Neural crest cell (in vitro differentiated cells): ENCODE data around the gene TET1. TPM values are rescaled to one million over a fixed set of nuclear protein-coding genes. Genes with fewer than 3 reads are reported as not detected.
"Not testable (repeated sequence)": the region's sequence is repeated elsewhere in the genome, so short reads cannot be mapped to it uniquely, and the experiment has no call there.

Experiments
- DNase-seq: peaks from one replicate; pipeline ENCODE4 v3.0.0; 2021; ENCODE audit warnings: low read depth, mixed read lengths, low spot score
- H3K27ac Mint-ChIP-seq: one replicate; pipeline ENCODE4 v1.8.0; 2021; ENCODE audit warnings: mild to moderate bottlenecking, mixed read lengths; ENCODE audit not compliant: unreplicated experiment
- H3K27me3 Mint-ChIP-seq: 2 replicates; pipeline ENCODE4 v1.8.0; 2021; ENCODE audit warnings: low read depth, mild to moderate bottlenecking, mixed read lengths
- H3K36me3 Mint-ChIP-seq: 2 replicates; pipeline ENCODE4 v1.8.0; 2021; ENCODE audit warnings: low read depth, mild to moderate bottlenecking, mixed read lengths
- H3K4me1 Mint-ChIP-seq: 2 replicates; pipeline ENCODE4 v1.8.0; 2021; ENCODE audit warnings: mixed read lengths
- H3K4me3 Mint-ChIP-seq: one replicate; pipeline ENCODE4 v1.8.0; 2021; ENCODE audit warnings: mild to moderate bottlenecking, mixed read lengths
- H3K9me3 Mint-ChIP-seq: 2 replicates; pipeline ENCODE4 v1.8.0; 2021; ENCODE audit warnings: mixed read lengths
- total RNA-seq: library from RNA; stranded (reverse); gene quantifications from 2 replicates; pipeline ENCODE4 v1.2.1, GENCODE V29; 2021
- TF ChIP-seq, protein P1 (sequence below): fragments of 200-600 bp; sonication (generic); conservative IDR thresholded peaks from 2 replicates; pipeline ENCODE4 v1.5.0; 2021; ENCODE audit warnings: antibody characterized with exemption, mild to moderate bottlenecking

The TET1 gene
- total RNA-seq, 1 donor from 2014 or later, result 27.7 TPM

GRCh38 chr10:68636335-68636734 is 76.2 kb downstream of the TET1 start:
- TF ChIP-seq, protein P1, sequence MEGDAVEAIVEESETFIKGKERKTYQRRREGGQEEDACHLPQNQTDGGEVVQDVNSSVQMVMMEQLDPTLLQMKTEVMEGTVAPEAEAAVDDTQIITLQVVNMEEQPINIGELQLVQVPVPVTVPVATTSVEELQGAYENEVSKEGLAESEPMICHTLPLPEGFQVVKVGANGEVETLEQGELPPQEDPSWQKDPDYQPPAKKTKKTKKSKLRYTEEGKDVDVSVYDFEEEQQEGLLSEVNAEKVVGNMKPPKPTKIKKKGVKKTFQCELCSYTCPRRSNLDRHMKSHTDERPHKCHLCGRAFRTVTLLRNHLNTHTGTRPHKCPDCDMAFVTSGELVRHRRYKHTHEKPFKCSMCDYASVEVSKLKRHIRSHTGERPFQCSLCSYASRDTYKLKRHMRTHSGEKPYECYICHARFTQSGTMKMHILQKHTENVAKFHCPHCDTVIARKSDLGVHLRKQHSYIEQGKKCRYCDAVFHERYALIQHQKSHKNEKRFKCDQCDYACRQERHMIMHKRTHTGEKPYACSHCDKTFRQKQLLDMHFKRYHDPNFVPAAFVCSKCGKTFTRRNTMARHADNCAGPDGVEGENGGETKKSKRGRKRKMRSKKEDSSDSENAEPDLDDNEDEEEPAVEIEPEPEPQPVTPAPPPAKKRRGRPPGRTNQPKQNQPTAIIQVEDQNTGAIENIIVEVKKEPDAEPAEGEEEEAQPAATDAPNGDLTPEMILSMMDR, result no peak
- Mint-ChIP-seq H3K27ac (no peak overlapping the region), H3K9me3 (no peaks in the 10 kb centered on the region), H3K36me3 (no peaks in the 10 kb centered on the region), H3K4me1 (no peaks in the 10 kb centered on the region), H3K27me3 (no peaks in the 10 kb centered on the region), H3K4me3 (no peak overlapping the region)
- no peak for DNase-seq

- not testable (repeated sequence) for H3K27me3 Mint-ChIP-seq, DNase-seq, H3K4me1 Mint-ChIP-seq, H3K4me3 Mint-ChIP-seq, H3K9me3 Mint-ChIP-seq, H3K27ac Mint-ChIP-seq
- peaks cover 17% of the 10 kb centered on the region for H3K36me3 Mint-ChIP-seq
These were observed 83.4 kb downstream of the TET1 start for GRCh38 chr10:68643550-68643949.

- Mint-ChIP-seq H3K27ac (no peak overlapping the region), H3K9me3 (no peaks in the 10 kb centered on the region), H3K4me1 (no peaks in the 10 kb centered on the region), H3K4me3 (no peak overlapping the region), H3K36me3 (peaks cover 20% of the 10 kb centered on the region), H3K27me3 (no peaks in the 10 kb centered on the region)
- TF ChIP-seq, protein P1, result no peak
- no peak for DNase-seq
These were observed 87.7 kb downstream of the TET1 start for GRCh38 chr10:68647672-68648341.

DNA sequence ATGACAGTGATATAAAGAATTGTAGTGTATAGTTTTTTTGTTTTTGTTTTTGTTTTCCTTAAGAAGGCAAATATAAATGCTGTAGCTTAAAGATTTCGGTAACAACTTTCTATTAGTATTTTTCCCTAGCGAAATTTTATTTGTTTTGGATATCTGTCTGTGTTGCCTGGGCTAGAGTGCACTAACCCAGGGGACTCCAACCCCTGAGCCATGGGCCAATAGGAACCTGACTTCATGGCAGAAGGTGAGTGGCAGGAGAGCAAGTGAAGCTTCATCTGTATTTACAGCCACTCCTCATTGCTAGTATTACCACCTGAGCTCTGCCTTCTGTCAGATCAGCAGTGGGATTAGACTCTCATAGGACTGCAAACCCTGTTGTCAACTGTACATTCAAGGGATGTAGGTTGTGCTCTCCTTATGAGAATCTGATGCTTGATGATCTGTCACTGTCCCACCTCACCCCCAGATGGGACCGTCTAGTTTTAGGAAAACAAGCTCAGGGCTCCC is 95.5 kb downstream of the TET1 start:
- H3K9me3 Mint-ChIP-seq, result no peaks in the 10 kb centered on the region
- H3K27me3 Mint-ChIP-seq, result no peaks in the 10 kb centered on the region
- DNase-seq, result no peak
- no peak overlapping the region for H3K27ac Mint-ChIP-seq
- H3K4me3 Mint-ChIP-seq, result no peak overlapping the region
- TF ChIP-seq, protein P1, result no peak
- peaks cover 14% of the 10 kb centered on the region for H3K36me3 Mint-ChIP-seq
- no peaks in the 10 kb centered on the region for H3K4me1 Mint-ChIP-seq

DNA sequence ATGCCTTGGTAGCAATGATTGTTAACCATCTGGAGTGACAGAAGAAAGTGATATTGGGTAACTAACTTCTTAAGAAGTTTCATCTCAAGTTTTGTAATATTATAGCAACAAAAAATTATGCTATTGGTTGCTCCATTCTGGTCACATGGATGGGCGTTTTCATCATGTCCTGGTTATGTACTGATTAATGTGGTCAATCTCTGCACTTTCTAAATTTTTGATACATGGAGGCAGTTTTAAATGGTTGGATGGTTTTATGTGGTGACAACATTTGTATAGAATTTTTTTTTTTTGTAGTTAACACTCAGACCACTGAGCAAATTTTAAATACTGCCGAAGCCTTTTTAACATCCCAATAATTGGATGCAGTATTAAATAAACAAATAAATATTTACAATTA is 105.7 kb downstream of the TET1 start:
- Mint-ChIP-seq H3K27me3 (no peaks in the 10 kb centered on the region), H3K9me3 (no peaks in the 10 kb centered on the region), H3K27ac (no peak overlapping the region), H3K4me1 (no peaks in the 10 kb centered on the region), H3K4me3 (no peak overlapping the region), H3K36me3 (peaks cover 13% of the 10 kb centered on the region)
- DNase-seq, result no peak
- TF ChIP-seq, protein P1, result no peak

DNA sequence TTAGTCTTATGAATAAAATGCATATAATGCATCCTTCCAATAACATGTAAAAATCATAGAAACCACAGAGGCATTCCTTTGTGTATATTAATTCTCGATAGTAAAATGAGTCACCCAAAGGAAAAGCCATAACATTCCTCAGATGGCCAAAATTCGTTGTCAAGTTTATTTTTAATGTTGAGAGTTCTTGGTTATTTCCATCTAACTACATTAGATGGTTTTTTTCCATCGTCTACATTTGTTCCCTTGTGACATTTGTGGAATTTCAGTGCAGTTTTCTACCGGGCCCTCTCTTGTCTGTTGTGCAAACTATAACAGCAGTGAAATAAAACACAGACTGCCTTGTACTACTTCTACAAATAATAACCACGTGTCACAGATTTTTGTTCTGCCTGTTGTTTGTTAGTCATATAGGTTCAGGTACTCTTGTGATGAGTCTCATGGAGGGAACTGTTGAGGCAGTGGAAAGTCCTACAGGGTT is 106.2 kb downstream of the TET1 start:
- Mint-ChIP-seq H3K4me3 (no peak overlapping the region), H3K9me3 (no peaks in the 10 kb centered on the region), H3K27me3 (no peaks in the 10 kb centered on the region), H3K4me1 (no peaks in the 10 kb centered on the region), H3K27ac (no peak overlapping the region), H3K36me3 (peaks cover 18% of the 10 kb centered on the region)
- no peak for DNase-seq
- TF ChIP-seq, protein P1, result no peak
